ENCODE results near the gene ADD2. TPM values are rescaled to one million over a fixed set of nuclear protein-coding genes. Genes with fewer than 3 reads are reported as not detected.

ADD2 gene
- polyA plus RNA-seq, 1 donor = 4.0 TPM

DNA sequence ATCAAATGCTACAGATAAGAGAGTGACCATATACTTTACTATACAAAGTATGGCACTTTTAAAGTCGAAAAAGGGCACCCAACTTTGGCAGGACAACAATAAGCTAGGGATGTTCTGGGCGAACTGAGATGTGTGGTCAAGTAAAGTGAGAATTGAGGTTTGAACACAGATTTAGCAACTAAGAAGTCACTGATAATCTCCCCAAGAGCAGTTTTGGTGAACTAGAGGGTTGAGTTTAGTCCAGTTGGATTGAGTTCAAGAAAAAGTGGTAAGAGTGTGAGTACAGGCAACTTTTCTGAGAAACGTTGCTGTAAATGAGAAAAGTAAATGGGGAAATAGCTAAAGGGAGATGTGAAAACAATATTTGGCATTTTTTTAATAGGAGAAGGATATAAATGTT lies 148.8 kb downstream of the ADD2 start:
- no peaks in the 10 kb centered on the region for H3K27me3 ChIP-seq (ENCODE audit: control insufficient read depth, insufficient read depth, low read length)
- no peaks in the 10 kb centered on the region for H3K36me3 ChIP-seq (ENCODE audit: control insufficient read depth, insufficient read depth, low read length)
- 83% methylated on average over 2 of the region's 3 CpGs for WGBS (ENCODE audit: insufficient coverage, low lambda C conversion rate)
- H3K27ac ChIP-seq (ENCODE audit: low read length) = no peak overlapping the region
- no peak for DNase-seq
- peaks cover 20% of the 10 kb centered on the region for H3K4me1 ChIP-seq (ENCODE audit: control insufficient read depth, insufficient read depth, low read length)
- H3K9me3 ChIP-seq (ENCODE audit: control insufficient read depth, low read depth, low read length) = no peaks in the 10 kb centered on the region
- no peak overlapping the region for H3K4me3 ChIP-seq (ENCODE audit: low read length)

GRCh38 chr2:70616168-70616694 lies 151.8 kb downstream of the ADD2 start:
- Histone ChIP-seq H3K27ac (ENCODE audit: low read length) (peak overlapping the region; percentile 88), H3K4me1 (ENCODE audit: control insufficient read depth, insufficient read depth, low read length) (peaks cover 20% of the 10 kb centered on the region), H3K36me3 (ENCODE audit: control insufficient read depth, insufficient read depth, low read length) (no peaks in the 10 kb centered on the region), H3K9me3 (ENCODE audit: control insufficient read depth, low read depth, low read length) (no peaks in the 10 kb centered on the region), H3K27me3 (ENCODE audit: control insufficient read depth, insufficient read depth, low read length) (no peaks in the 10 kb centered on the region), H3K4me3 (ENCODE audit: low read length) (no peak overlapping the region)
- WGBS (ENCODE audit: insufficient coverage, low lambda C conversion rate) = no CpG with 5 or more reads among the region's 6 CpGs
- DNase-seq = peak; percentile 89 to 92

- Histone ChIP-seq H3K9me3 (ENCODE audit: control insufficient read depth, low read depth, low read length) (no peaks in the 10 kb centered on the region), H3K4me3 (ENCODE audit: low read length) (no peak overlapping the region), H3K27ac (ENCODE audit: low read length) (peak overlapping the region; percentile 88), H3K27me3 (ENCODE audit: control insufficient read depth, insufficient read depth, low read length) (no peaks in the 10 kb centered on the region), H3K36me3 (ENCODE audit: control insufficient read depth, insufficient read depth, low read length) (no peaks in the 10 kb centered on the region), H3K4me1 (ENCODE audit: control insufficient read depth, insufficient read depth, low read length) (peaks cover 20% of the 10 kb centered on the region)
- no peak for DNase-seq
- WGBS (ENCODE audit: insufficient coverage, low lambda C conversion rate) = no CpG with 5 or more reads among the region's 2 CpGs
Observed at GRCh38 chr2:70615222-70615621, 152.8 kb downstream of the ADD2 start.

DNA sequence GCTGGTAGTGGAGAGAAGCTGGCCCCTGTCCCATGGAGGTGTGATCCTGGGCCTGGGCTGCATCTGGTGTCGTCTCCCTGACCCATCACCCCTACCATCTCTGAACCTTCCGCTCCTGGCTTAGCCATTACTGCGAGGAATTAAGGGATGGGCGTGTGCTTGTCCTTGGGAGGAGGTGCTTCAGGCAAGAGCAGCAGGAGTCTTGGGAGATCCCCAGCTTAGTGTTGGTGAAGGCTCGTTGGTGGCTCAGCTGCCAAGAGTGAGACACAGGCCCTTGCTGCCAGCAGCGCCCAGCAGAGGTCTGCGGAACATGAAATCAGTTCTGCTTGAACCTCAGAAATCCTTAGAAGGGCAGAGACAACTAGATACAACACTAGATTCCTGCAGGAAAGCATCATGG lies 154.5 kb downstream of the ADD2 start:
- Histone ChIP-seq H3K27ac (ENCODE audit: low read length) (no peak overlapping the region), H3K4me3 (ENCODE audit: low read length) (no peak overlapping the region), H3K4me1 (ENCODE audit: control insufficient read depth, insufficient read depth, low read length) (peaks cover 27% of the 10 kb centered on the region), H3K9me3 (ENCODE audit: control insufficient read depth, low read depth, low read length) (no peaks in the 10 kb centered on the region), H3K27me3 (ENCODE audit: control insufficient read depth, insufficient read depth, low read length) (no peaks in the 10 kb centered on the region), H3K36me3 (ENCODE audit: control insufficient read depth, insufficient read depth, low read length) (no peaks in the 10 kb centered on the region)
- DNase-seq = no peak
- no CpG with 5 or more reads among the region's 7 CpGs for WGBS (ENCODE audit: insufficient coverage, low lambda C conversion rate)

DNA sequence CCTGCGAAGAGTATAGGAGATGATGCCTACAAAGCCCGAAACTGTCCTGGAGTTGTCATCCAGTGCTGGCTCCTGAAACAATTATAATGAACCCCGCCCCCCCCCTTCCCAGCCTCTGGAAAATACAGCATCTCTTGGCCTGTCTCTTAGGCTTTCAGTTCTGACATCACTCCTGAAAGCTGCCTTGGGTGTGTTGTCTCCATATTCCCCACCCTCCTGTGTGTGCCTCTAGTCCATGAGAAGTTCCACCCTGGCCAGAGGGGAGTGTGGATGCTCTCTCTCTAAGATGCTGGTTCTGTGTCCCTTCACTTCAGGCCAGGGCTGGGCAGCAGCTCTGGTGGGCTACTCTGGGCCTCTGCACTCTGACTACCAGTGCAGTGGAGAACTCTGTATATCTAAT lies 155.4 kb downstream of the ADD2 start:
- no peak for DNase-seq
- Histone ChIP-seq H3K27ac (ENCODE audit: low read length) (no peak overlapping the region), H3K36me3 (ENCODE audit: control insufficient read depth, insufficient read depth, low read length) (no peaks in the 10 kb centered on the region), H3K27me3 (ENCODE audit: control insufficient read depth, insufficient read depth, low read length) (no peaks in the 10 kb centered on the region), H3K4me3 (ENCODE audit: low read length) (no peak overlapping the region), H3K4me1 (ENCODE audit: control insufficient read depth, insufficient read depth, low read length) (peaks cover 33% of the 10 kb centered on the region), H3K9me3 (ENCODE audit: control insufficient read depth, low read depth, low read length) (no peaks in the 10 kb centered on the region)
- WGBS (ENCODE audit: insufficient coverage, low lambda C conversion rate) = no CpG with 5 or more reads among the region's 3 CpGs

- Histone ChIP-seq H3K27me3 (ENCODE audit: control insufficient read depth, insufficient read depth, low read length) (no peaks in the 10 kb centered on the region), H3K36me3 (ENCODE audit: control insufficient read depth, insufficient read depth, low read length) (no peaks in the 10 kb centered on the region), H3K4me1 (ENCODE audit: control insufficient read depth, insufficient read depth, low read length) (peaks cover 14% of the 10 kb centered on the region), H3K4me3 (ENCODE audit: low read length) (no peak overlapping the region), H3K9me3 (ENCODE audit: control insufficient read depth, low read depth, low read length) (no peaks in the 10 kb centered on the region), H3K27ac (ENCODE audit: low read length) (peak overlapping the region; percentile 6)
- 20% methylated on average over 1 of the region's 6 CpGs for WGBS (ENCODE audit: insufficient coverage, low lambda C conversion rate)
- peak; percentile 43 to 58 for DNase-seq
Observed at GRCh38 chr2:70608373-70608772, 159.6 kb downstream of the ADD2 start.

- Histone ChIP-seq H3K27ac (ENCODE audit: low read length) (no peak overlapping the region), H3K36me3 (ENCODE audit: control insufficient read depth, insufficient read depth, low read length) (no peaks in the 10 kb centered on the region), H3K9me3 (ENCODE audit: control insufficient read depth, low read depth, low read length) (no peaks in the 10 kb centered on the region), H3K4me3 (ENCODE audit: low read length) (no peak overlapping the region), H3K4me1 (ENCODE audit: control insufficient read depth, insufficient read depth, low read length) (peaks cover 14% of the 10 kb centered on the region), H3K27me3 (ENCODE audit: control insufficient read depth, insufficient read depth, low read length) (no peaks in the 10 kb centered on the region)
- no CpG with 5 or more reads among the region's 8 CpGs for WGBS (ENCODE audit: insufficient coverage, low lambda C conversion rate)
- DNase-seq = no peak
Observed at GRCh38 chr2:70607121-70607561, 160.9 kb downstream of the ADD2 start.

Other genes starting within 250 kb of the ADD2 start
- 8.4 TPM for gene TGFA, start 214.4 kb downstream of the ADD2 start, polyA plus RNA-seq
- gene FIGLA, start 22.4 kb upstream of the ADD2 start, polyA plus RNA-seq = not detected
- 2.9 TPM for gene CLEC4F, start 52.4 kb upstream of the ADD2 start, polyA plus RNA-seq
- gene CD207, start 67.6 kb upstream of the ADD2 start, polyA plus RNA-seq = 1.9 TPM
- 0.34 TPM for gene VAX2, start 132.4 kb upstream of the ADD2 start, polyA plus RNA-seq
- 1.6 TPM for gene ATP6V1B1, start 167.7 kb upstream of the ADD2 start, polyA plus RNA-seq
- 2.3 TPM for gene ANKRD53, start 210.4 kb upstream of the ADD2 start, polyA plus RNA-seq
- gene TEX261, start 226.7 kb upstream of the ADD2 start, polyA plus RNA-seq = 43.6 TPM

Measured in large intestine (tissue), 3 donors.